IMR-90 (cell line): ENCODE measurements around the gene CEBPE. TPM values are rescaled to one million over a fixed set of nuclear protein-coding genes. Genes with fewer than 3 reads are reported as not detected.
A peak's percentile ranks its signal among the peaks of the same experiment; 100 is the strongest.

Source experiments
- ATAC-seq: fragments of 200-7000 bp; cut with Tn5 transposase; 2 replicates; pipeline ENCODE4 v1.9.1; 2020; ENCODE audit warnings: low read depth, mild to moderate bottlenecking, moderate library complexity
- BruUV-seq: library from RNA; stranded (reverse); fragments of 400-500 nt; replicated peaks from 2 replicates; lab custom pipeline; 2021; lab: Mats Ljungman, UMichigan
- CTCF ChIA-PET: fragments of 300-600 bp; formaldehyde crosslinking; extraction: SDS; loops from one replicate; lab custom pipeline; 2021; ENCODE audit warnings: antibody characterized with exemption; lab: Yijun Ruan, JAX
- POLR2A ChIA-PET: fragments of 300-600 bp; sonication (Branson Sonifier 250); formaldehyde crosslinking; loops from one replicate; lab custom pipeline; 2022; ENCODE audit warnings: antibody characterized with exemption; ENCODE audit not compliant: unreplicated experiment; lab: Charles Lee
- DNase-seq: peaks from one replicate; pipeline ENCODE4 v3.0.0; 2013
- H2AFZ ChIP-seq: replicated peaks from 2 replicates; pipeline ENCODE3; 2013; ENCODE audit warnings: low read length, mild to moderate bottlenecking; ENCODE audit not compliant: poor library complexity
- H2AK5ac ChIP-seq: 2 replicates; pipeline ENCODE4 v1.6.1; 2013; ENCODE audit warnings: low read depth, low read length, inconsistent platforms
- H2AK9ac ChIP-seq: replicated peaks from 2 replicates; pipeline ENCODE3; 2013; ENCODE audit warnings: mild to moderate bottlenecking, low read depth, low read length, moderate library complexity; ENCODE audit not compliant: poor library complexity
- H2BK120ac ChIP-seq: 2 replicates; pipeline ENCODE4 v1.6.1; 2013; ENCODE audit warnings: low read depth, low read length, inconsistent platforms
- H2BK15ac ChIP-seq: 3 replicates; pipeline ENCODE4 v1.6.1; 2013; ENCODE audit warnings: low read depth, low read length, inconsistent platforms
- H2BK20ac ChIP-seq: 2 replicates; pipeline ENCODE4 v1.6.1; 2013; ENCODE audit warnings: low read depth, mild to moderate bottlenecking, inconsistent platforms, low read length, moderate library complexity
- H2BK5ac ChIP-seq: 2 replicates; pipeline ENCODE4 v1.6.1; 2013; ENCODE audit warnings: mild to moderate bottlenecking, low read depth, low read length, inconsistent platforms; ENCODE audit not compliant: poor library complexity, severe bottlenecking
- H3K14ac ChIP-seq: replicated peaks from 2 replicates; pipeline ENCODE4 v1.6.1; 2013; ENCODE audit warnings: low read depth, low read length, inconsistent platforms
- H3K18ac ChIP-seq: 2 replicates; pipeline ENCODE4 v1.6.1; 2013; ENCODE audit warnings: low read depth, low read length, control low read depth
- H3K23ac ChIP-seq: 2 replicates; pipeline ENCODE4 v1.6.1; 2013; ENCODE audit warnings: low read depth, low read length, inconsistent platforms
- H3K27ac ChIP-seq: 2 replicates; pipeline ENCODE4 v1.5.1; 2013; ENCODE audit warnings: mild to moderate bottlenecking, control low read depth, low read length; ENCODE audit not compliant: insufficient read depth
- H3K27me3 ChIP-seq: 2 replicates; pipeline ENCODE4 v1.6.1; 2013; ENCODE audit warnings: low read length; ENCODE audit not compliant: control insufficient read depth, insufficient read depth
- H3K36me3 ChIP-seq: 2 replicates; pipeline ENCODE4 v1.6.1; 2013; ENCODE audit warnings: low read length, mixed read lengths; ENCODE audit not compliant: control insufficient read depth, insufficient read depth
- H3K4ac ChIP-seq: 2 replicates; pipeline ENCODE4 v1.6.1; 2013; ENCODE audit warnings: low read depth, low read length, inconsistent platforms
- H3K4me1 ChIP-seq: 2 replicates; pipeline ENCODE4 v1.6.1; 2013; ENCODE audit warnings: low read length, mixed read lengths; ENCODE audit not compliant: control insufficient read depth, insufficient read depth
- H3K4me2 ChIP-seq: 2 replicates; pipeline ENCODE4 v1.6.1; 2013; ENCODE audit warnings: low read depth, mild to moderate bottlenecking, control low read depth, low read length, moderate library complexity
- H3K4me3 ChIP-seq: 2 replicates; pipeline ENCODE4 v1.5.1; 2013; ENCODE audit warnings: low read depth, mild to moderate bottlenecking, control low read depth, low read length, moderate library complexity; ENCODE audit not compliant: insufficient read depth
- H3K56ac ChIP-seq: 2 replicates; pipeline ENCODE4 v1.6.1; 2013; ENCODE audit warnings: low read length, inconsistent platforms; ENCODE audit not compliant: insufficient read depth; ENCODE audit errors: extremely low read depth
- H3K79me1 ChIP-seq, 2 experiments: 2 replicates each; pipeline ENCODE4 v1.6.1; 2013; ENCODE audit warnings: low read length in 2 of 2, inconsistent platforms in 1 of 2, low read depth in 1 of 2
- H3K9ac ChIP-seq: 2 replicates; pipeline ENCODE4 v1.6.1; 2013; ENCODE audit warnings: low read depth, low read length, control low read depth
- H3K9me1 ChIP-seq: 2 replicates; pipeline ENCODE4 v1.6.1; 2013; ENCODE audit warnings: low read length, inconsistent platforms; ENCODE audit not compliant: insufficient read depth
- H3K9me3 ChIP-seq: 2 replicates; pipeline ENCODE4 v1.6.1; 2013; ENCODE audit warnings: low read length; ENCODE audit not compliant: control insufficient read depth, insufficient read depth
- H4K20me1 ChIP-seq: 2 replicates; pipeline ENCODE4 v1.6.1; 2013; ENCODE audit warnings: low read length, inconsistent platforms; ENCODE audit not compliant: insufficient read depth
- H4K5ac ChIP-seq: 2 replicates; pipeline ENCODE4 v1.6.1; 2013; ENCODE audit warnings: mild to moderate bottlenecking, low read depth, low read length, control low read depth
- H4K8ac ChIP-seq, 2 experiments: 2 replicates each; pipeline ENCODE4 v1.6.1; 2013; ENCODE audit warnings: low read depth in 2 of 2, low read length in 2 of 2, control low read depth in 1 of 2, inconsistent platforms in 1 of 2
- H4K91ac ChIP-seq: 2 replicates; pipeline ENCODE4 v1.6.1; 2013; ENCODE audit warnings: low read depth, low read length, inconsistent platforms; ENCODE audit not compliant: insufficient read depth
- CHD1 ChIP-seq: IDR thresholded peaks from 2 replicates; pipeline ENCODE4 v1.6.1; 2012; ENCODE audit warnings: low read depth, low read length, improper control_type of control experiment
- CTCF ChIP-seq: conservative IDR thresholded peaks from 2 replicates; pipeline ENCODE4 v1.5.1; 2012; ENCODE audit warnings: mild to moderate bottlenecking, low read depth, low read length, improper control_type of control experiment
- RAD21 ChIP-seq: IDR thresholded peaks from 2 replicates; pipeline ENCODE4 v1.6.1; 2012; ENCODE audit warnings: low read length, improper control_type of control experiment
- WGBS, 2 experiments: methylation state at CpG; one replicate each; pipeline versions ENCODE4 v1.1.5 to v1.1.7; 2013; ENCODE audit warnings: missing lambda C conversion rate in 2 of 2; ENCODE audit not compliant: insufficient read length in 1 of 2; ENCODE audit errors: extremely low coverage in 2 of 2; 5-methylcytosine and 5-hydroxymethylcytosine counted together
- dilution Hi-C: fragments of 300-500 bp; cut with HindIII; formaldehyde crosslinking; loops from one replicate; pipeline ENCODE4 v1.14.3; 2018; ENCODE audit warnings: low sequenced_read_pairs; ENCODE audit not compliant: unreplicated experiment
- in situ Hi-C: fragments of 300-500 bp; cut with MboI; formaldehyde crosslinking; loops from 3 replicates; pipeline ENCODE4 v1.14.3; 2019; ENCODE audit warnings: low sequenced_read_pairs, inconsistent platforms, mixed read lengths
- intact Hi-C: fragments of 100-400 bp; cut with micrococcal nuclease; formaldehyde crosslinking; loops from 2 replicates; pipeline ENCODE4 v1.10.0; 2022
- polyA plus RNA-seq, 3 experiments: library from polyadenylated mRNA; depleted of rRNA; stranded (reverse); fragments of >200 nt; gene quantifications; 2 replicates each; pipeline ENCODE4 v1.2.3, GENCODE V29; 2012; ENCODE audit warnings: low replicate concordance in 1 of 3
- total RNA-seq: library from RNA; depleted of rRNA; stranded (reverse); fragments of >200 nt; gene quantifications from 2 replicates; pipeline ENCODE4 v1.2.3, GENCODE V29; 2012

Gene CEBPE
- total and polyA plus RNA-seq, 2 of the 4 experiments (the other 2 are of a cell fraction): 0.05 TPM; not detected in 1

GRCh38 chr14:23093991-23094665 lies 24.9 kb downstream of the CEBPE start:
- Histone ChIP-seq H3K14ac (peak overlapping the region; percentile 92), H3K9me1 (peaks cover 9% of the 10 kb centered on the region), H2BK20ac (no peak overlapping the region), H3K36me3 (peaks cover 19% of the 10 kb centered on the region), H3K23ac (peak overlapping the region; percentile 63; the same call in 1 of the 2 replicates), H3K9me3 (no peaks in the 10 kb centered on the region), H2AK9ac (peak overlapping the region; percentile 91), H3K27ac (peak overlapping the region; percentile 97), H2AK5ac (peak overlapping the region; percentile 90), H3K9ac (peak overlapping the region; percentile 97), H3K56ac (peak overlapping the region; percentile 94), H3K4me3 (peak overlapping the region; percentile 66), H4K20me1 (peaks cover 38% of the 10 kb centered on the region; the same call in 1 of the 2 replicates), H3K4me2 (peak overlapping the region; percentile 99), H4K91ac (peak overlapping the region; percentile 31), H3K27me3 (no peaks in the 10 kb centered on the region), H2AFZ (peak overlapping the region; percentile 94), H2BK15ac (no peak overlapping the region), H3K79me1 (peaks cover 24 to 62% of the 10 kb centered on the region in 2 experiments), H4K8ac (peak overlapping the region; percentile 88 to 98; a peak in 3 of 4 replicates), H2BK5ac (peak overlapping the region; percentile 95), H3K4ac (peak overlapping the region; percentile 98), H3K18ac (peak overlapping the region; percentile 54), H3K4me1 (peaks cover 3% of the 10 kb centered on the region; the same call in 1 of the 2 replicates), H4K5ac (peak overlapping the region; percentile 9; the same call in 1 of the 2 replicates), H2BK120ac (0 out of 2 replicates have a peak overlapping the region, but pooled peaks have one; percentile 10)
- WGBS, 2 experiments: 2 to 100% methylated on average over 2 to 5 of the region's 14 CpGs
- ChIA-PET POLR2A (interaction anchor here (0.6 to 1.2 kb wide), 2 partner anchors 17 to 32 kb away, joined by 9 to 12 read pairs; no protein-coding TSS in a partner anchor), CTCF (interaction anchor here (0.7 to 3.5 kb wide), 7 partner anchors 9 to 93 kb away, joined by 3 to 19 read pairs (median 6); no protein-coding TSS in a partner anchor)
- intact Hi-C loops: loop anchor here (2.0 kb wide), 1 partner anchor 15 kb away; no protein-coding TSS in a partner anchor
- ATAC-seq (no peak), DNase-seq (no peak)
- 0 out of 2 replicates have a peak, but pooled peaks have one; percentile 63 for TF ChIP-seq CHD1
- peak; percentile 28 for TF ChIP-seq CTCF
- TF ChIP-seq RAD21: no peak
- in situ Hi-C loops: loop anchor here (25.0 kb wide), 1 partner anchor 1043 kb away; the partner anchor contains the start of genes EMC9, FITM1, PSME1 and PSME2
- dilution Hi-C loops: no loop called here
- no TSS peak for BruUV-seq
